ENCODE results near the gene HSD3B7.

- TF ChIP-seq CTCF (IDR thresholded peaks at IDR 0.05; ENCODE audit: control extremely low read depth in 1 of 3, insufficient read depth in 1 of 3, low read depth in 1 of 3, low read length in 3 of 3) = no peak
- no peak for TF ChIP-seq RAD21 (IDR thresholded peaks at IDR 0.05 in 1 of 2, conservative IDR thresholded peaks at IDR 0.05 in 1 of 2; ENCODE audit: low read depth in 2 of 2, low read length in 2 of 2)
- no peak for TF ChIP-seq EZH2 (IDR thresholded peaks at IDR 0.05; ENCODE audit: low read depth, low read length, severe bottlenecking)
- no peak for TF ChIP-seq POLR2A (IDR thresholded peaks at IDR 0.05; ENCODE audit: control extremely low read depth in 1 of 2, low read depth in 2 of 2, low read length in 2 of 2)
- TF ChIP-seq TAF1 (IDR thresholded peaks at IDR 0.05; ENCODE audit: low read depth, low read length) = no peak
- TF ChIP-seq SP2 (IDR thresholded peaks at IDR 0.05; ENCODE audit: low read length) = no peak
- TF ChIP-seq JUND (IDR thresholded peaks at IDR 0.05; ENCODE audit: low read length) = no peak
- TF ChIP-seq CEBPB (IDR thresholded peaks at IDR 0.05; ENCODE audit: low read depth, low read length) = no peak
- no peak for TF ChIP-seq TCF12 (IDR thresholded peaks at IDR 0.05; ENCODE audit: low read depth, low read length)
- TF ChIP-seq SUZ12 (IDR thresholded peaks at IDR 0.05; ENCODE audit: low read length) = no peak
- TF ChIP-seq TBP (IDR thresholded peaks at IDR 0.05; ENCODE audit: low read depth, low read length) = no peak
- no peak for TF ChIP-seq BRCA1 (IDR thresholded peaks at IDR 0.05; ENCODE audit: low read depth, low read length)
- TF ChIP-seq RBBP5 (IDR thresholded peaks at IDR 0.05; ENCODE audit: borderline replicate concordance, low read depth, low read length) = no peak
- TF ChIP-seq SRF (IDR thresholded peaks at IDR 0.05; ENCODE audit: low read depth, low read length) = no peak
Measured at GRCh38 chr16:30953111-30953510, 31.9 kb upstream of the HSD3B7 start.

Data from H1 (cell line).